HEK293 (cell line): ENCODE results near the gene PCID2.

ENCODE experiments used
- CTCF ChIA-PET: fragments of 350-600 bp; formaldehyde crosslinking; extraction: SDS; loops from one replicate; lab custom pipeline; 2021; ENCODE audit warnings: antibody characterized with exemption; lab: Yijun Ruan, JAX
- POLR2A ChIA-PET: fragments of 300-600 bp; formaldehyde crosslinking; extraction: SDS; loops from one replicate; lab custom pipeline; 2020; ENCODE audit warnings: antibody characterized with exemption, inconsistent platforms; lab: Yijun Ruan, JAX
- H3K27ac ChIP-seq: fragments of 200-500 bp; sonication (Bioruptor generic); 2 replicates; pipeline ENCODE4 v1.5.1; 2014; ENCODE audit warnings: low read depth, low read length, control low read depth, inconsistent platforms; ENCODE audit errors: extremely low read depth
- H3K36me3 ChIP-seq, 2 experiments: fragments of 200-500 bp in 1 of 2; sonication (Bioruptor generic) in 1 of 2; 1 replicate in 1 of 2; 2 replicates in 1 of 2; pipeline ENCODE4 v1.5.1; 2014 to 2017; ENCODE audit warnings: inconsistent platforms in 2 of 2, low read length in 2 of 2; ENCODE audit not compliant: control insufficient read depth in 2 of 2, insufficient read depth in 1 of 2
- H3K4me1 ChIP-seq: fragments of 200-500 bp; sonication (Bioruptor generic); 2 replicates; pipeline ENCODE4 v1.5.1; 2014; ENCODE audit warnings: mild to moderate bottlenecking, low read length, inconsistent platforms; ENCODE audit not compliant: control insufficient read depth, insufficient read depth
- H3K4me3 ChIP-seq: 2 replicates; pipeline ENCODE4 v1.5.1; 2011; ENCODE audit warnings: low read depth, mild to moderate bottlenecking, control low read depth, low read length, moderate library complexity
- H3K9me3 ChIP-seq: fragments of 200-500 bp; sonication (Bioruptor generic); 2 replicates; pipeline ENCODE4 v1.5.1; 2014; ENCODE audit warnings: low read depth, low read length, inconsistent platforms; ENCODE audit not compliant: control insufficient read depth, insufficient read depth
- MEIS1 ChIP-seq: sonication (generic); formaldehyde crosslinking; IDR thresholded peaks from 2 replicates; pipeline ENCODE4 v1.8.1; 2022; ENCODE audit warnings: missing genetic modification reagents, mild to moderate bottlenecking, borderline replicate concordance
- RBAK ChIP-seq: fragments of 450-650 bp; formaldehyde crosslinking; IDR thresholded peaks from 2 replicates; pipeline ENCODE4 v1.5.1; 2016; ENCODE audit warnings: missing biosample characterization, missing genetic modification characterization
- ZBTB1 ChIP-seq: fragments of 450-650 bp; formaldehyde crosslinking; IDR thresholded peaks from 2 replicates; pipeline ENCODE4 v1.5.1; 2016; ENCODE audit warnings: missing biosample characterization, missing genetic modification characterization
- ZBTB7A ChIP-seq: fragments of 450-650 bp; formaldehyde crosslinking; IDR thresholded peaks from 2 replicates; pipeline ENCODE4 v1.5.1; 2016; ENCODE audit warnings: low read depth, missing biosample characterization, missing genetic modification characterization
- ZFP41 ChIP-seq: fragments of 450-650 bp; formaldehyde crosslinking; IDR thresholded peaks from 2 replicates; pipeline ENCODE4 v1.5.1; 2016; ENCODE audit warnings: missing biosample characterization, missing genetic modification characterization, borderline replicate concordance
- ZNF202 ChIP-seq: fragments of 450-650 bp; formaldehyde crosslinking; IDR thresholded peaks from 2 replicates; pipeline ENCODE4 v1.5.1; 2016; ENCODE audit warnings: missing biosample characterization, missing genetic modification characterization, borderline replicate concordance
- ZNF214 ChIP-seq: fragments of 450-650 bp; formaldehyde crosslinking; IDR thresholded peaks from 2 replicates; pipeline ENCODE4 v1.5.1; 2017; ENCODE audit warnings: missing biosample characterization, mild to moderate bottlenecking, missing genetic modification characterization, borderline replicate concordance
- ZNF24 ChIP-seq: fragments of 450-650 bp; formaldehyde crosslinking; IDR thresholded peaks from 2 replicates; pipeline ENCODE4 v1.5.1; 2016; ENCODE audit warnings: missing biosample characterization, missing genetic modification characterization
- ZNF571 ChIP-seq: fragments of 450-650 bp; formaldehyde crosslinking; IDR thresholded peaks from 2 replicates; pipeline ENCODE4 v1.5.0; 2017; ENCODE audit warnings: missing biosample characterization, missing genetic modification characterization
- ZNF610 ChIP-seq: fragments of 450-650 bp; formaldehyde crosslinking; IDR thresholded peaks from 2 replicates; pipeline ENCODE4 v1.5.1; 2016; ENCODE audit warnings: missing biosample characterization, missing genetic modification characterization, borderline replicate concordance
- ZNF621 ChIP-seq: fragments of 450-650 bp; formaldehyde crosslinking; IDR thresholded peaks from 2 replicates; pipeline ENCODE4 v1.5.1; 2017; ENCODE audit warnings: missing biosample characterization, missing genetic modification characterization
- ZNF701 ChIP-seq: fragments of 450-650 bp; formaldehyde crosslinking; IDR thresholded peaks from 2 replicates; pipeline ENCODE4 v1.5.1; 2016; ENCODE audit warnings: missing biosample characterization, missing genetic modification characterization
- ZNF791 ChIP-seq: fragments of 450-650 bp; formaldehyde crosslinking; IDR thresholded peaks from 2 replicates; pipeline ENCODE4 v1.5.1; 2016; ENCODE audit warnings: missing biosample characterization, missing genetic modification characterization
- ZXDB ChIP-seq: fragments of 450-650 bp; formaldehyde crosslinking; IDR thresholded peaks from 2 replicates; pipeline ENCODE4 v1.5.1; 2016; ENCODE audit warnings: missing biosample characterization, missing genetic modification characterization
- TF ChIP-seq, protein P1 (sequence below): fragments of 450-650 bp; formaldehyde crosslinking; conservative IDR thresholded peaks from 2 replicates; pipeline ENCODE4 v1.5.1; 2016; ENCODE audit warnings: low read depth, missing biosample characterization, missing genetic modification characterization
- TF ChIP-seq, protein P2 (sequence below): fragments of 450-650 bp; formaldehyde crosslinking; IDR thresholded peaks from 2 replicates; pipeline ENCODE4 v1.5.1; 2016; ENCODE audit warnings: missing biosample characterization, missing genetic modification characterization, borderline replicate concordance
- TF ChIP-seq, protein P3 (sequence below): fragments of 450-650 bp; formaldehyde crosslinking; IDR thresholded peaks from 2 replicates; pipeline ENCODE4 v1.5.1; 2016; ENCODE audit warnings: missing biosample characterization, missing genetic modification characterization
- TF ChIP-seq, protein P4 (sequence below): fragments of 450-650 bp; formaldehyde crosslinking; IDR thresholded peaks from 2 replicates; pipeline ENCODE4 v1.5.1; 2016; ENCODE audit warnings: missing biosample characterization, missing genetic modification characterization

Gene PCID2

DNA sequence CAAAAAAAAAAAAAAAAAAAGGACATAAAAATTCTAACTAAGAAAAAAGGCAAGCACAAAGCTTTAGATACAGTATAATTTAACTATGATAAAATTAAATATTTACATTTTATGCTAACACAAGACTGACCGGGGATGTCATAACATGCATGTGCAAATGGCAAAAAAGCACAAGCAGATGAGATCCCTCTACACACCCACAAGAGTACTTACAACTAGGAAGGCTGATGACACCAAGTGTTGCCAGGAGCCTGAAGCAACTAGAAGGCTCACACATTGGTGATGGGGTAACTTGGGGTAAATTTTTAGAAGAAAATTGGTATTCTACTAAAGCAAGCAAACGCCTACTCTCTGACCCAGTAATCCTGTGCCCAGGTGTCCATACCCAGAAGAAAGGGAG, 6.7 kb downstream of the PCID2 start:
- Histone ChIP-seq H3K27ac (no peak overlapping the region), H3K9me3 (no peaks in the 10 kb centered on the region), H3K4me1 (no peaks in the 10 kb centered on the region; the same call in 1 of the 2 replicates), H3K4me3 (no peak overlapping the region), H3K36me3 (peaks cover 7 to 65% of the 10 kb centered on the region in 2 experiments)
- ChIA-PET CTCF (no interaction called here), POLR2A (no interaction called here)
- no peak for TF ChIP-seq ZNF571 (tag by site-specific recombination)
- no peak for TF ChIP-seq ZBTB7A (tag by site-specific recombination)
- TF ChIP-seq, protein P1, sequence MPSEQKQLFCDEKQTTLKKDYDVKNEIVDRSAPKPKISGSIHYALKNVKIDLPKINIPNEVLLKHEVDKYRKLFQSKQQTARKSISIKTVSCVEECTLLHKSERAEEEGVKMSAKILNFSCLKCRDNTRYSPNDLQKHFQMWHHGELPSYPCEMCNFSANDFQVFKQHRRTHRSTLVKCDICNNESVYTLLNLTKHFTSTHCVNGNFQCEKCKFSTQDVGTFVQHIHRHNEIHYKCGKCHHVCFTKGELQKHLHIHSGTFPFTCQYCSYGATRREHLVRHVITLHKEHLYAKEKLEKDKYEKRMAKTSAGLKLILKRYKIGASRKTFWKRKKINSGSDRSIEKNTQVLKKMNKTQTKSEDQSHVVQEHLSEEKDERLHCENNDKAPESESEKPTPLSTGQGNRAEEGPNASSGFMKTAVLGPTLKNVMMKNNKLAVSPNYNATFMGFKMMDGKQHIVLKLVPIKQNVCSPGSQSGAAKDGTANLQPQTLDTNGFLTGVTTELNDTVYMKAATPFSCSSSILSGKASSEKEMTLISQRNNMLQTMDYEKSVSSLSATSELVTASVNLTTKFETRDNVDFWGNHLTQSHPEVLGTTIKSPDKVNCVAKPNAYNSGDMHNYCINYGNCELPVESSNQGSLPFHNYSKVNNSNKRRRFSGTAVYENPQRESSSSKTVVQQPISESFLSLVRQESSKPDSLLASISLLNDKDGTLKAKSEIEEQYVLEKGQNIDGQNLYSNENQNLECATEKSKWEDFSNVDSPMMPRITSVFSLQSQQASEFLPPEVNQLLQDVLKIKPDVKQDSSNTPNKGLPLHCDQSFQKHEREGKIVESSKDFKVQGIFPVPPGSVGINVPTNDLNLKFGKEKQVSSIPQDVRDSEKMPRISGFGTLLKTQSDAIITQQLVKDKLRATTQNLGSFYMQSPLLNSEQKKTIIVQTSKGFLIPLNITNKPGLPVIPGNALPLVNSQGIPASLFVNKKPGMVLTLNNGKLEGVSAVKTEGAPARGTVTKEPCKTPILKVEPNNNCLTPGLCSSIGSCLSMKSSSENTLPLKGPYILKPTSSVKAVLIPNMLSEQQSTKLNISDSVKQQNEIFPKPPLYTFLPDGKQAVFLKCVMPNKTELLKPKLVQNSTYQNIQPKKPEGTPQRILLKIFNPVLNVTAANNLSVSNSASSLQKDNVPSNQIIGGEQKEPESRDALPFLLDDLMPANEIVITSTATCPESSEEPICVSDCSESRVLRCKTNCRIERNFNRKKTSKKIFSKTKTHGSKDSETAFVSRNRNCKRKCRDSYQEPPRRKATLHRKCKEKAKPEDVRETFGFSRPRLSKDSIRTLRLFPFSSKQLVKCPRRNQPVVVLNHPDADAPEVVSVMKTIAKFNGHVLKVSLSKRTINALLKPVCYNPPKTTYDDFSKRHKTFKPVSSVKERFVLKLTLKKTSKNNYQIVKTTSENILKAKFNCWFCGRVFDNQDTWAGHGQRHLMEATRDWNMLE (tag by site-specific recombination), result no peak
- TF ChIP-seq ZNF24, result no peak
- TF ChIP-seq ZNF701 (tag by site-specific recombination), result no peak
- no peak for TF ChIP-seq ZNF621 (tag by site-specific recombination)
- no peak for TF ChIP-seq MEIS1 (CRISPR knock-in tag)
- no peak for TF ChIP-seq ZNF610
- TF ChIP-seq, protein P2, sequence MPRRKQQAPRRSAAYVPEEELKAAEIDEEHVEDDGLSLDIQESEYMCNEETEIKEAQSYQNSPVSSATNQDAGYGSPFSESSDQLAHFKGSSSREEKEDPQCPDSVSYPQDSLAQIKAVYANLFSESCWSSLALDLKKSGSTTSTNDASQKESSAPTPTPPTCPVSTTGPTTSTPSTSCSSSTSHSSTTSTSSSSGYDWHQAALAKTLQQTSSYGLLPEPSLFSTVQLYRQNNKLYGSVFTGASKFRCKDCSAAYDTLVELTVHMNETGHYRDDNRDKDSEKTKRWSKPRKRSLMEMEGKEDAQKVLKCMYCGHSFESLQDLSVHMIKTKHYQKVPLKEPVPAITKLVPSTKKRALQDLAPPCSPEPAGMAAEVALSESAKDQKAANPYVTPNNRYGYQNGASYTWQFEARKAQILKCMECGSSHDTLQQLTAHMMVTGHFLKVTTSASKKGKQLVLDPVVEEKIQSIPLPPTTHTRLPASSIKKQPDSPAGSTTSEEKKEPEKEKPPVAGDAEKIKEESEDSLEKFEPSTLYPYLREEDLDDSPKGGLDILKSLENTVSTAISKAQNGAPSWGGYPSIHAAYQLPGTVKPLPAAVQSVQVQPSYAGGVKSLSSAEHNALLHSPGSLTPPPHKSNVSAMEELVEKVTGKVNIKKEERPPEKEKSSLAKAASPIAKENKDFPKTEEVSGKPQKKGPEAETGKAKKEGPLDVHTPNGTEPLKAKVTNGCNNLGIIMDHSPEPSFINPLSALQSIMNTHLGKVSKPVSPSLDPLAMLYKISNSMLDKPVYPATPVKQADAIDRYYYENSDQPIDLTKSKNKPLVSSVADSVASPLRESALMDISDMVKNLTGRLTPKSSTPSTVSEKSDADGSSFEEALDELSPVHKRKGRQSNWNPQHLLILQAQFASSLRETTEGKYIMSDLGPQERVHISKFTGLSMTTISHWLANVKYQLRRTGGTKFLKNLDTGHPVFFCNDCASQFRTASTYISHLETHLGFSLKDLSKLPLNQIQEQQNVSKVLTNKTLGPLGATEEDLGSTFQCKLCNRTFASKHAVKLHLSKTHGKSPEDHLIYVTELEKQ (tag by site-specific recombination), result no peak
- no peak for TF ChIP-seq ZBTB1 (tag by site-specific recombination)

DNA sequence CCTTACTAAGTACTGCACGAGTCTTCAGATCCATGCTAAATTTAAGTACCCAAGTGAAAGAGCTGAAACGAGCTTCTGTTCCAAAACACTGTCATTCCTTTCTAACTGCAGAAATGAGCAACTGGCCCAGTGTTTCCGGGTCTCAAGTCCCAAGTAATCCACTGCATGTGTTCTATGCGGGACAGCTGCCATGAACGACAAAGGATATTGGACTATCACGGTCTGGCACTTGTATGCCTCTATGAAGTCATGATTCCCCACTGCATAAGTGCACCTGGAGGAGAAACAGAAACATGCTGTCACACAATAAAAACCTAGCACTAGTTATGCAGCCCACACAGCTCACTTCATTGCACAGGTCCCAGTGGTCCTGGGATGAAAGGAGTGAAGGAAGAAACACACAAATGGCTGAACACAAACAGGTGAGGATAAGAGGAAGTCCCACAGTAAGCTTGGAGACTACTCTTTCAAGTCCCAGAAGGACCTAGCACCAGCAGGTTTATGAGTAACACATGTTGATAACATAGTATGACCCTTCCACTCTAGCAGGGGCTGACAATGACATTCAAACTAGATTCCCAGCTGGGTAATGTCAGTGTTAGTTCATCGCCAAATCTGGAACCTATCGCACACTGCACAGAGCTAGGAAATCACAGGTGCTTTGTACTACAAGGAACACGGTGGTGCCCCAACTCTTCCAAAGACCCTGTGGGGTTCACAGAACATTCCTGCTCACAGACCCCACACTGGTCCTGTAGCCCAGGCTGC, 11.3 kb downstream of the PCID2 start:
- no peak overlapping the region for H3K4me3 ChIP-seq
- no peaks in the 10 kb centered on the region for H3K4me1 ChIP-seq
- POLR2A ChIA-PET, result no interaction called here
- no peak overlapping the region for H3K27ac ChIP-seq
- peaks cover 23 to 77% of the 10 kb centered on the region in 2 experiments for H3K36me3 ChIP-seq
- CTCF ChIA-PET, result interaction anchor here (1.0 kb wide), 1 partner anchor 18 kb away, joined by 4 read pairs; no protein-coding TSS in a partner anchor
- no peaks in the 10 kb centered on the region for H3K9me3 ChIP-seq
- TF ChIP-seq ZFP41 (tag by site-specific recombination) (no peak), RBAK (no peak), ZBTB7A (tag by site-specific recombination) (no peak), ZNF791 (tag by site-specific recombination) (no peak), ZXDB (tag by site-specific recombination) (no peak), ZNF202 (no peak), ZNF214 (tag by site-specific recombination) (no peak)
- TF ChIP-seq, protein P3, sequence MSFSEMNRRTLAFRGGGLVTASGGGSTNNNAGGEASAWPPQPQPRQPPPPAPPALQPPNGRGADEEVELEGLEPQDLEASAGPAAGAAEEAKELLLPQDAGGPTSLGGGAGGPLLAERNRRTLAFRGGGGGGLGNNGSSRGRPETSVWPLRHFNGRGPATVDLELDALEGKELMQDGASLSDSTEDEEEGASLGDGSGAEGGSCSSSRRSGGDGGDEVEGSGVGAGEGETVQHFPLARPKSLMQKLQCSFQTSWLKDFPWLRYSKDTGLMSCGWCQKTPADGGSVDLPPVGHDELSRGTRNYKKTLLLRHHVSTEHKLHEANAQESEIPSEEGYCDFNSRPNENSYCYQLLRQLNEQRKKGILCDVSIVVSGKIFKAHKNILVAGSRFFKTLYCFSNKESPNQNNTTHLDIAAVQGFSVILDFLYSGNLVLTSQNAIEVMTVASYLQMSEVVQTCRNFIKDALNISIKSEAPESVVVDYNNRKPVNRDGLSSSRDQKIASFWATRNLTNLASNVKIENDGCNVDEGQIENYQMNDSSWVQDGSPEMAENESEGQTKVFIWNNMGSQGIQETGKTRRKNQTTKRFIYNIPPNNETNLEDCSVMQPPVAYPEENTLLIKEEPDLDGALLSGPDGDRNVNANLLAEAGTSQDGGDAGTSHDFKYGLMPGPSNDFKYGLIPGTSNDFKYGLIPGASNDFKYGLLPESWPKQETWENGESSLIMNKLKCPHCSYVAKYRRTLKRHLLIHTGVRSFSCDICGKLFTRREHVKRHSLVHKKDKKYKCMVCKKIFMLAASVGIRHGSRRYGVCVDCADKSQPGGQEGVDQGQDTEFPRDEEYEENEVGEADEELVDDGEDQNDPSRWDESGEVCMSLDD (tag by site-specific recombination), result no peak
- TF ChIP-seq, protein P4, sequence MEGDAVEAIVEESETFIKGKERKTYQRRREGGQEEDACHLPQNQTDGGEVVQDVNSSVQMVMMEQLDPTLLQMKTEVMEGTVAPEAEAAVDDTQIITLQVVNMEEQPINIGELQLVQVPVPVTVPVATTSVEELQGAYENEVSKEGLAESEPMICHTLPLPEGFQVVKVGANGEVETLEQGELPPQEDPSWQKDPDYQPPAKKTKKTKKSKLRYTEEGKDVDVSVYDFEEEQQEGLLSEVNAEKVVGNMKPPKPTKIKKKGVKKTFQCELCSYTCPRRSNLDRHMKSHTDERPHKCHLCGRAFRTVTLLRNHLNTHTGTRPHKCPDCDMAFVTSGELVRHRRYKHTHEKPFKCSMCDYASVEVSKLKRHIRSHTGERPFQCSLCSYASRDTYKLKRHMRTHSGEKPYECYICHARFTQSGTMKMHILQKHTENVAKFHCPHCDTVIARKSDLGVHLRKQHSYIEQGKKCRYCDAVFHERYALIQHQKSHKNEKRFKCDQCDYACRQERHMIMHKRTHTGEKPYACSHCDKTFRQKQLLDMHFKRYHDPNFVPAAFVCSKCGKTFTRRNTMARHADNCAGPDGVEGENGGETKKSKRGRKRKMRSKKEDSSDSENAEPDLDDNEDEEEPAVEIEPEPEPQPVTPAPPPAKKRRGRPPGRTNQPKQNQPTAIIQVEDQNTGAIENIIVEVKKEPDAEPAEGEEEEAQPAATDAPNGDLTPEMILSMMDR (tag by site-specific recombination), result no peak
